OCI-LY7 (cell line): ENCODE results near the gene SMIM9.
"Not testable (repeated sequence)": the region's sequence is repeated elsewhere in the genome, so short reads cannot be mapped to it uniquely, and the experiment has no call there.

ENCODE experiments used
- EZH2phosphoT487 ChIP-seq: fragments of 200-600 bp; sonication (generic); IDR thresholded peaks from 2 replicates; pipeline ENCODE4 v1.6.1; 2018; ENCODE audit warnings: low read depth, borderline replicate concordance, mild to moderate bottlenecking, mixed run types, antibody characterized with exemption, low read length, moderate library complexity, mixed read lengths
- TF ChIP-seq, protein P1 (sequence below): fragments of 200-600 bp; sonication (generic); conservative IDR thresholded peaks from 2 replicates; pipeline ENCODE4 v1.5.1; 2014; ENCODE audit warnings: mild to moderate bottlenecking, antibody characterized with exemption, low read length, moderate library complexity, mixed read lengths

GRCh38 chrX:154868522-154868921 is 34.1 kb upstream of the SMIM9 start:
- TF ChIP-seq, protein P1, sequence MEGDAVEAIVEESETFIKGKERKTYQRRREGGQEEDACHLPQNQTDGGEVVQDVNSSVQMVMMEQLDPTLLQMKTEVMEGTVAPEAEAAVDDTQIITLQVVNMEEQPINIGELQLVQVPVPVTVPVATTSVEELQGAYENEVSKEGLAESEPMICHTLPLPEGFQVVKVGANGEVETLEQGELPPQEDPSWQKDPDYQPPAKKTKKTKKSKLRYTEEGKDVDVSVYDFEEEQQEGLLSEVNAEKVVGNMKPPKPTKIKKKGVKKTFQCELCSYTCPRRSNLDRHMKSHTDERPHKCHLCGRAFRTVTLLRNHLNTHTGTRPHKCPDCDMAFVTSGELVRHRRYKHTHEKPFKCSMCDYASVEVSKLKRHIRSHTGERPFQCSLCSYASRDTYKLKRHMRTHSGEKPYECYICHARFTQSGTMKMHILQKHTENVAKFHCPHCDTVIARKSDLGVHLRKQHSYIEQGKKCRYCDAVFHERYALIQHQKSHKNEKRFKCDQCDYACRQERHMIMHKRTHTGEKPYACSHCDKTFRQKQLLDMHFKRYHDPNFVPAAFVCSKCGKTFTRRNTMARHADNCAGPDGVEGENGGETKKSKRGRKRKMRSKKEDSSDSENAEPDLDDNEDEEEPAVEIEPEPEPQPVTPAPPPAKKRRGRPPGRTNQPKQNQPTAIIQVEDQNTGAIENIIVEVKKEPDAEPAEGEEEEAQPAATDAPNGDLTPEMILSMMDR, result not testable (repeated sequence)
- TF ChIP-seq EZH2phosphoT487, result not testable (repeated sequence)
